Activated CD4-positive, alpha-beta T cell treated with anti-CD3 and anti-CD28 coated beads, Interleukin-2, amount 50 U/mL, for 1 hour (primary cell): ENCODE measurements around the gene CUL2.
"Not testable (repeated sequence)": the region's sequence is repeated elsewhere in the genome, so short reads cannot be mapped to it uniquely, and the experiment has no call there.

ENCODE experiments used
- DNase-seq: peaks from one replicate; pipeline ENCODE4 v3.0.0-alpha.2; 2020

CUL2 gene

GRCh38 chr10:35079265-35079664, 10.9 kb downstream of the CUL2 start:
- no peak for DNase-seq

- DNase-seq: no peak
These were observed 14.9 kb downstream of the CUL2 start for GRCh38 chr10:35075228-35075627.

- no peak for DNase-seq
These were observed 15.9 kb downstream of the CUL2 start for GRCh38 chr10:35074266-35074665.

GRCh38 chr10:35070521-35070920, 19.6 kb downstream of the CUL2 start:
- DNase-seq: no peak

GRCh38 chr10:35063837-35064454, 26.2 kb downstream of the CUL2 start:
- no peak for DNase-seq

GRCh38 chr10:35059481-35059880, 30.7 kb downstream of the CUL2 start:
- no peak for DNase-seq

GRCh38 chr10:35058686-35059085, 31.5 kb downstream of the CUL2 start:
- no peak for DNase-seq

- no peak for DNase-seq
These were observed 32.0 kb downstream of the CUL2 start for GRCh38 chr10:35058134-35058533.

GRCh38 chr10:35056686-35057085, 33.5 kb downstream of the CUL2 start:
- DNase-seq: no peak

GRCh38 chr10:35056133-35056532, 34.0 kb downstream of the CUL2 start:
- DNase-seq: no peak

GRCh38 chr10:35050568-35050967, 39.6 kb downstream of the CUL2 start:
- DNase-seq: no peak

- DNase-seq: no peak
These were observed 44.1 kb downstream of the CUL2 start for GRCh38 chr10:35046074-35046473.

GRCh38 chr10:35045275-35045674, 44.9 kb downstream of the CUL2 start:
- not testable (repeated sequence) for DNase-seq

- DNase-seq: no peak
These were observed 46.3 kb downstream of the CUL2 start for GRCh38 chr10:35043796-35044344.

GRCh38 chr10:35042783-35043182, 47.4 kb downstream of the CUL2 start:
- DNase-seq: no peak

GRCh38 chr10:35041502-35041879, 48.6 kb downstream of the CUL2 start:
- DNase-seq: no peak

GRCh38 chr10:35040760-35041501, 49.2 kb downstream of the CUL2 start:
- DNase-seq: no peak

- DNase-seq: no peak
These were observed 53.0 kb downstream of the CUL2 start for GRCh38 chr10:35037104-35037503.

- no peak for DNase-seq
These were observed 54.5 kb downstream of the CUL2 start for GRCh38 chr10:35035606-35036005.

GRCh38 chr10:35027567-35027966, 62.6 kb downstream of the CUL2 start:
- no peak for DNase-seq

GRCh38 chr10:35025916-35026315, 64.2 kb downstream of the CUL2 start:
- no peak for DNase-seq

GRCh38 chr10:35020481-35020880, 69.7 kb downstream of the CUL2 start:
- DNase-seq: no peak

GRCh38 chr10:35019041-35020024, 70.8 kb downstream of the CUL2 start:
- no peak for DNase-seq
